HG03354 (cell line): ENCODE data around the gene NUP58.
"Not testable (repeated sequence)": the region's sequence is repeated elsewhere in the genome, so short reads cannot be mapped to it uniquely, and the experiment has no call there.

Source experiments
- ATAC-seq: cut with Tn5 transposase; IDR thresholded peaks from one replicate; pipeline ENCODE4 v1.9.1; 2021; ENCODE audit warnings: mild to moderate bottlenecking; ENCODE audit not compliant: unreplicated experiment, poor library complexity, severe bottlenecking

NUP58 gene

GRCh38 chr13:25295701-25296100, 5.7 kb upstream of the NUP58 start:
- no peak for ATAC-seq

GRCh38 chr13:25300861-25301346, 521 bp upstream of the NUP58 start:
- peak; percentile 30 for ATAC-seq

GRCh38 chr13:25302121-25302520, 696 bp downstream of the NUP58 start:
- no peak for ATAC-seq

- ATAC-seq = no peak
These were observed 5.4 kb downstream of the NUP58 start for GRCh38 chr13:25306671-25307464.

GRCh38 chr13:25310891-25311290, 9.5 kb downstream of the NUP58 start:
- ATAC-seq = no peak

- ATAC-seq = not testable (repeated sequence)
These were observed 17.5 kb downstream of the NUP58 start for GRCh38 chr13:25318946-25319345.

GRCh38 chr13:25319771-25320170, 18.3 kb downstream of the NUP58 start:
- ATAC-seq = no peak

GRCh38 chr13:25324100-25324499, 22.7 kb downstream of the NUP58 start:
- ATAC-seq = no peak

- no peak for ATAC-seq
These were observed 28.3 kb downstream of the NUP58 start for GRCh38 chr13:25329706-25330105.

GRCh38 chr13:25330541-25330940, 29.1 kb downstream of the NUP58 start:
- ATAC-seq = no peak

GRCh38 chr13:25335856-25336255, 34.4 kb downstream of the NUP58 start:
- ATAC-seq = no peak

- ATAC-seq = no peak
These were observed 44.2 kb downstream of the NUP58 start for GRCh38 chr13:25345576-25345975.

- ATAC-seq = no peak
These were observed 45.7 kb downstream of the NUP58 start for GRCh38 chr13:25347151-25347550.

GRCh38 chr13:25351404-25351803, 50.0 kb downstream of the NUP58 start:
- ATAC-seq = no peak

- no peak for ATAC-seq
These were observed 50.8 kb downstream of the NUP58 start for GRCh38 chr13:25352230-25352629.

- no peak for ATAC-seq
These were observed 51.4 kb downstream of the NUP58 start for GRCh38 chr13:25352806-25353205.

GRCh38 chr13:25353344-25353743, 51.9 kb downstream of the NUP58 start:
- ATAC-seq = no peak

- no peak for ATAC-seq
These were observed 53.0 kb downstream of the NUP58 start for GRCh38 chr13:25354377-25354776.

- ATAC-seq = not testable (repeated sequence)
These were observed 59.0 kb downstream of the NUP58 start for GRCh38 chr13:25360443-25360842.

- no peak for ATAC-seq
These were observed 64.4 kb downstream of the NUP58 start for GRCh38 chr13:25365720-25366235.

- ATAC-seq = no peak
These were observed 69.9 kb downstream of the NUP58 start for GRCh38 chr13:25371158-25371874.
